GM10248 (cell line): ENCODE results near the gene DNAJC8.

Experiments
- CTCF ChIA-PET: fragments of 300-600 bp; sonication (Branson Sonifier 250); formaldehyde crosslinking; extraction: SDS; loops from one replicate; lab custom pipeline; 2021; ENCODE audit warnings: antibody characterized with exemption; lab: Yijun Ruan, JAX
- POLR2A ChIA-PET: fragments of 350-650 bp; sonication (Branson Sonifier 250); formaldehyde crosslinking; extraction: SDS; loops from one replicate; lab custom pipeline; 2020; ENCODE audit warnings: antibody characterized with exemption; lab: Yijun Ruan, JAX
- DNase-seq: peaks from one replicate; pipeline ENCODE4 v3.0.0; 2012; ENCODE audit errors: extremely low spot score
- TF ChIP-seq, protein P1 (sequence below): IDR thresholded peaks from 2 replicates; pipeline ENCODE4 v1.5.1; 2012; ENCODE audit warnings: mild to moderate bottlenecking, low read depth; ENCODE audit errors: extremely low read depth, missing control alignments, control extremely low read depth

Gene DNAJC8

DNA sequence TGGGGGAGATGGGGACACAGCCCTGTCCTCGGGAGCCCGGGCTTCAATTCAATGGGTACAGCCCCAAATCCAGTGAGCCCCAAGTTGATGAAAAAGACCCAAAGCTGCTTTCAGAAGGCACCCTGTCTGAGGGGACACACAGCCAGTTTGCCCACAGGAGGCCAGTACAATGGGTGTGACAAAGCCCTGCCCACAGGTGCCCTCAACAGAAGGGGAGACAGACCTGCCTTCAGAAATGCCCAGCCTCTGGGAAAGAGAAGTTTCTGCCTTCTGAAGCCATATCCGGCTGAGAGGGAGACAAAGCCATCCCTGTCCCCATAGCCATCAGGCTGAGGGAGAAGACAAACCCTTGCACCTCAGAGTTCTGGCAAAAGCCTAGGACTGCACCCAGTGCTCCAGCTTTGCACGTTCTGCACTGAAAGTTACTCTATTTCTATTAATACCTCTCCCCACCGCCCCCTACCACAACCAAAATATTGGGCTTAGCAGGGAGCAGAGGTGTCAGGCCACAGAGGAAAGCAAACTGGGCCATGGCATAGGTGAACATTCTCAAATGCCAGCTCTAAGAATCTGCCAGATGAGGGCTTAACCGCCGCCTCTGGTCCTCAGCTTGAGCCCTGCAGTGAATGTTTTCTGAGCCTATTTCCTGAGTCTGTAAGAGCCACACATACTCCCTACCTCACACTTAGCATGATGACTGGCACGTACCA lies 38.3 kb downstream of the DNAJC8 start:
- TF ChIP-seq, protein P1, sequence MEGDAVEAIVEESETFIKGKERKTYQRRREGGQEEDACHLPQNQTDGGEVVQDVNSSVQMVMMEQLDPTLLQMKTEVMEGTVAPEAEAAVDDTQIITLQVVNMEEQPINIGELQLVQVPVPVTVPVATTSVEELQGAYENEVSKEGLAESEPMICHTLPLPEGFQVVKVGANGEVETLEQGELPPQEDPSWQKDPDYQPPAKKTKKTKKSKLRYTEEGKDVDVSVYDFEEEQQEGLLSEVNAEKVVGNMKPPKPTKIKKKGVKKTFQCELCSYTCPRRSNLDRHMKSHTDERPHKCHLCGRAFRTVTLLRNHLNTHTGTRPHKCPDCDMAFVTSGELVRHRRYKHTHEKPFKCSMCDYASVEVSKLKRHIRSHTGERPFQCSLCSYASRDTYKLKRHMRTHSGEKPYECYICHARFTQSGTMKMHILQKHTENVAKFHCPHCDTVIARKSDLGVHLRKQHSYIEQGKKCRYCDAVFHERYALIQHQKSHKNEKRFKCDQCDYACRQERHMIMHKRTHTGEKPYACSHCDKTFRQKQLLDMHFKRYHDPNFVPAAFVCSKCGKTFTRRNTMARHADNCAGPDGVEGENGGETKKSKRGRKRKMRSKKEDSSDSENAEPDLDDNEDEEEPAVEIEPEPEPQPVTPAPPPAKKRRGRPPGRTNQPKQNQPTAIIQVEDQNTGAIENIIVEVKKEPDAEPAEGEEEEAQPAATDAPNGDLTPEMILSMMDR = no peak
- DNase-seq = no peak
- ChIA-PET POLR2A (no interaction called here), CTCF (interaction anchor here (1.3 to 4.7 kb wide), 3 partner anchors 11 to 104 kb away, joined by 4 to 28 read pairs (median 5); no protein-coding TSS in a partner anchor)

DNA sequence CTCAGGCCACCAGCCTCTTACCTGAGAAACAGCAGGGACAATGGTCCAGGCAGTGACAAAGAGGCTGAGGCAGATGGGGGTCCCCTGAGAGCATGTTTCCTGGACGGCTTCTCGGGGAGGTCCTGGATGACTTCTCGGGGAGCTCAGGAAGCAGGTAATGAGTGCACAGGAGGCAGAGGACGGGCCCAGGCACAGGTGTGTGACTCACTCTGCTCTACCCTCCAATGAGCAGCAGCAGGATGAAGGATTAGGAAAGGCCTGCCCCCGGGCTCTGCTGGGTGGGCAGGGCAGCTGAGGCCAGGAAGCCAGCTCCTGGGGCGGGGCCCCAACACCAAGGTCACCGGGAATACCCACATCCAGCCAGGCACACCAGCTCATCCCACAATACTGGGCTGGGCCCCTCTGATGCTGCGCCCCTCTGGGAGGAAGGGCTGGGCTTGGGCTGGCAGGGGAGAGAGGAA lies 39.1 kb downstream of the DNAJC8 start:
- CTCF ChIA-PET = interaction anchor here (1.2 to 4.7 kb wide), 3 partner anchors 15 to 103 kb away, joined by 3 to 28 read pairs (median 5); no protein-coding TSS in a partner anchor
- POLR2A ChIA-PET = no interaction called here
- TF ChIP-seq, protein P1 = no peak
- no peak for DNase-seq

DNA sequence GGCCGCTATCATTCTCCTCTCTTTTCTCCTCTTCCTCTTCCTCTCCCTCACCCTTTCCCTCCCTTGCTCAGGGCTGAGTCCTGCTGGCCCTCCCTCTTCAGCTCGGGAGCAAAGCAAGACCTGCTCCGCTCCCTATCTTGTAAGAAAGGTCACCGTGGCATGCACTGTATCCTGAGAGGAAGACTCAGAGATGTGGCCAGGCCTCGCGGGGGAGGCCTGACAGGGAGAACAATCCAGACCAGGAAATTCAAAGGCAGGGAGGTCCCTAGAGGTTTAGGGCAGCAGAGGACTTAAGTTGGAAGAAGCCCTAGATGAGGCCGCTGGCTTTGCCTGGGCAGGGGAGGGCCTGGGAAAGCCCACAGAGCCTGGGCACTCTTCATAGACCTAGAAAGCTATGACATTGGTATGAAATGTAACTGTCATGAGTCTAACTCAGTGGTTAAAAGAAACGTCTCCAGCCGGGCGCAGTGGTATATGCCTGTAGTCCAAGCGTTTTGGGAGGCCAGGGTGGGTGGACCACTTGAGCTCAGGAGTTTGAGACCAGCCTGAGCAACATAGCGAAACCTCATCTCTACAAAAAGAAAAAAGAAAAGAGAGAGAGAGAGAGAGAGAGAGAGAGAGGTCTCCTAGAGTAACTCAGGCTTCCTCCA lies 41.7 kb downstream of the DNAJC8 start:
- POLR2A ChIA-PET = no interaction called here
- TF ChIP-seq, protein P1 = no peak
- no peak for DNase-seq
- CTCF ChIA-PET = interaction anchor here (1.4 to 1.5 kb wide), 2 partner anchors 11 to 18 kb away, joined by 3 to 4 read pairs; no protein-coding TSS in a partner anchor

DNA sequence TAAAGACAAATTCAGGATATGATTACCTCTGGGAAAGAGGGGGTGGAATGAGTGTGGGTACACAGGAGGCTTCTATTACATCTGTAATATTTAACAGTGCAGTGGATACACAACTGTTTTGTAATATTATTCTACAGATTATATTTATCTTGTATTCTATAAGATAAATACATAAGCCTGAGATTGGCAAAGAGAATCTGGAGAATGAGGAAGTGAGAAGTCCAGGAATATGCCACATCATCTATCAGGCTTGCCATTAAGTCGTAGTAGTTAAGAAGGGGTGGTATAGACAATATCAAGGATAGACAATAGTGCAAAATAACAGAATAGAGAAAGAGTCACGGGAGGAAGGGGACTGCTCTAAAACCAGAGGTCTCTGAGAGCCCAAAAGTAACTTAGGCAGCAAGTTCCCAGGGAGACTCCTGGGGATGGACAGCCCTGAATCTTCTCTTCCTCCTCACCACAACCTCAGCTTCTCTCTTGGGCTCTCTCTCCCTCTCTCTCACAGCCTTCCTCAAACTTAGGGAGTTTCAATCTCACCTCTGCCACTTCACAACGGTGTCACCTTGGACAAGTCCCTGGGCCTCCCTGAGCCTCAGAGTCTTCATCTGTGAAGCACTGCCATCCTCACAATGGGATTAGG lies 42.4 kb downstream of the DNAJC8 start:
- ChIA-PET CTCF (no interaction called here), POLR2A (no interaction called here)
- TF ChIP-seq, protein P1 = no peak
- DNase-seq = no peak

DNA sequence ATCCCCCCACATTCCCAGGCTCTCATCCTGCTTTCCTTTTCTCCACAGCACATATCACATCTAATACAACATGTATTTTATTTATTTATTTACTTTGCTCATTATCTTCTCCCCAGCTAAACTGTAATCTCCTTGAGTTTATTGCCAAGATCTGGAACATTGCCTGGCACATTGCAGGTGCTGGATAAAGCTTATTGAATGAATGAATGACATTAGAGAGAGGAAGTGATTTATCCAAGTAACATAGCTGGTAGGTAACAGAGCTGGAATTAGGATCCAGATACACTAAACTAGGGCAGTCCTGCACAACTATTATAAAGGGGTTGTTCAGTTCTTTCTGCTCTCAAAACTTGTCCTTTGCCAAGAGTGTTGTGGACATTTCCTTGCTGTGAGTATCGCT lies 47.8 kb downstream of the DNAJC8 start:
- ChIA-PET CTCF (interaction anchor here (1.5 kb wide), 1 partner anchor 9 kb away, joined by 5 read pairs; no protein-coding TSS in a partner anchor), POLR2A (no interaction called here)
- DNase-seq = no peak
- TF ChIP-seq, protein P1 = no peak
